Endothelial cell of umbilical vein (primary cell): Measurements from ENCODE around the gene LIAS. TPM values are rescaled to one million over a fixed set of nuclear protein-coding genes. Genes with fewer than 3 reads are reported as not detected.
A peak's percentile ranks its signal among the peaks of the same experiment; 100 is the strongest.

Source experiments
- BruUV-seq: library from RNA; stranded (reverse); fragments of 400-500 nt; replicated peaks from 2 replicates; lab custom pipeline; 2021; lab: Mats Ljungman, UMichigan
- CTCF ChIA-PET: fragments of 300-600, 350-600 bp; sonication (Branson Sonifier 250); formaldehyde crosslinking; loops from one replicate; lab custom pipeline; 2021; ENCODE audit warnings: antibody characterized with exemption, inconsistent platforms; lab: Charles Lee
- POLR2A ChIA-PET: fragments of 300-600, 350-600 bp; sonication (Branson Sonifier 250); formaldehyde crosslinking; loops from one replicate; lab custom pipeline; 2021; ENCODE audit warnings: antibody characterized with exemption, inconsistent platforms; lab: Charles Lee
- DNase-seq: peaks from one replicate; pipeline ENCODE4 v3.0.0-alpha.2; 2011; ENCODE audit warnings: low read depth, low spot score
- FAIRE-seq: peaks from 2 replicates; lab custom pipeline; 2011; peaks lifted over from hg19 to GRCh38; lab: Jason Lieb, UNC
- H2AFZ ChIP-seq: 2 replicates; pipeline ENCODE4 v1.6.0; 2012; ENCODE audit warnings: low read depth, low read length, control low read depth, inconsistent platforms
- H3K27ac ChIP-seq: 2 replicates; pipeline ENCODE4 v1.5.1; 2011; ENCODE audit warnings: low read depth, mild to moderate bottlenecking, control low read depth, low read length, moderate library complexity; ENCODE audit not compliant: insufficient read depth
- H3K27me3 ChIP-seq, 2 experiments: 2 replicates each; pipeline versions ENCODE4 v1.6.0 to v1.6.1; 2011; ENCODE audit warnings: low read length in 2 of 2, mixed read lengths in 1 of 2; ENCODE audit not compliant: control insufficient read depth in 2 of 2, insufficient read depth in 2 of 2
- H3K36me3 ChIP-seq, 2 experiments: 2 replicates in 1 of 2; 3 replicates in 1 of 2; pipeline ENCODE4 v1.5.1; 2011; ENCODE audit warnings: low read length in 2 of 2, mild to moderate bottlenecking in 1 of 2, moderate library complexity in 1 of 2; ENCODE audit not compliant: control insufficient read depth in 2 of 2, insufficient read depth in 2 of 2; ENCODE audit errors: extremely low read depth in 1 of 2
- H3K4me1 ChIP-seq: 3 replicates; pipeline ENCODE4 v1.5.1; 2011; ENCODE audit warnings: mild to moderate bottlenecking, low read length; ENCODE audit not compliant: control insufficient read depth, insufficient read depth; ENCODE audit errors: extremely low read depth
- H3K4me2 ChIP-seq: 2 replicates; pipeline ENCODE4 v1.6.1; 2011; ENCODE audit warnings: low read length, control low read depth, mixed read lengths; ENCODE audit not compliant: insufficient read depth
- H3K4me3 ChIP-seq, 3 experiments: fragments of 200-600 bp in 1 of 3; sonication (generic), shearing (Covaris generic) in 1 of 3; replicated peaks in 1 of 3; 2 replicates each; pipeline ENCODE4 v1.5.1; 2011 to 2016; ENCODE audit warnings: control low read depth in 3 of 3, low read length in 3 of 3, mild to moderate bottlenecking in 2 of 3, inconsistent platforms in 1 of 3, low read depth in 1 of 3, moderate library complexity in 1 of 3; ENCODE audit not compliant: insufficient read depth in 1 of 3
- H3K79me2 ChIP-seq: 2 replicates; pipeline ENCODE4 v1.6.0; 2012; ENCODE audit warnings: low read length, inconsistent platforms; ENCODE audit not compliant: control insufficient read depth, insufficient read depth
- H3K9ac ChIP-seq: replicated peaks from 2 replicates; pipeline ENCODE3; 2011; ENCODE audit warnings: low read length, control low read depth; ENCODE audit not compliant: insufficient read depth; ENCODE audit errors: extremely low read depth
- H3K9me1 ChIP-seq: replicated peaks from 3 replicates; pipeline ENCODE4 v1.6.0; 2011; ENCODE audit warnings: mild to moderate bottlenecking, low read length; ENCODE audit not compliant: control insufficient read depth, insufficient read depth; ENCODE audit errors: extremely low read depth
- H3K9me3 ChIP-seq: replicated peaks from 2 replicates; pipeline ENCODE4 v1.5.1; 2012; ENCODE audit warnings: low read length, inconsistent platforms; ENCODE audit not compliant: control insufficient read depth, insufficient read depth
- H4K20me1 ChIP-seq: replicated peaks from 2 replicates; pipeline ENCODE3; 2011; ENCODE audit warnings: mild to moderate bottlenecking, low read length; ENCODE audit not compliant: control insufficient read depth, insufficient read depth; ENCODE audit errors: extremely low read depth
- CTCF ChIP-seq, 2 donors: IDR thresholded peaks; 1 replicate in 1 of 2; 2 replicates in 1 of 2; pipeline ENCODE4 v1.5.1; 2011; ENCODE audit warnings: low read length in 2 of 2, mild to moderate bottlenecking in 2 of 2, moderate library complexity in 2 of 2, control low read depth in 1 of 2, inconsistent platforms in 1 of 2, low read depth in 1 of 2; ENCODE audit not compliant: insufficient read depth in 1 of 2; ENCODE audit errors: extremely low read depth in 1 of 2
- EZH2 ChIP-seq: IDR thresholded peaks from 2 replicates; pipeline ENCODE4 v1.6.1; 2012; ENCODE audit warnings: borderline replicate concordance, low read depth, mild to moderate bottlenecking, moderate library complexity, low read length, inconsistent platforms; ENCODE audit not compliant: severe bottlenecking
- FOS ChIP-seq: IDR thresholded peaks from 2 replicates; pipeline ENCODE4 v1.6.1; 2011; ENCODE audit warnings: mild to moderate bottlenecking, low read length, moderate library complexity, borderline replicate concordance; ENCODE audit not compliant: insufficient read depth
- GATA2 ChIP-seq: IDR thresholded peaks from 2 replicates; pipeline ENCODE4 v1.7.0; 2011; ENCODE audit warnings: low read depth, mild to moderate bottlenecking, moderate library complexity, mixed read lengths, low read length; ENCODE audit not compliant: insufficient read length, insufficient read depth
- JUN ChIP-seq: IDR thresholded peaks from 2 replicates; pipeline ENCODE4 v1.6.1; 2011; ENCODE audit warnings: borderline replicate concordance, low read depth; ENCODE audit not compliant: insufficient read length, insufficient read depth
- MAX ChIP-seq: IDR thresholded peaks from 2 replicates; pipeline ENCODE4 v1.6.1; 2011; ENCODE audit not compliant: insufficient read depth, insufficient read length
- MYC ChIP-seq: IDR thresholded peaks from one replicate; pipeline ENCODE4 v1.6.1; 2011; ENCODE audit warnings: mild to moderate bottlenecking, low read depth, low read length
- POLR2A ChIP-seq: IDR thresholded peaks from 2 replicates; pipeline ENCODE4 v1.6.1; 2012; ENCODE audit warnings: low read depth, mild to moderate bottlenecking, control low read depth, low read length
- POLR2AphosphoS5 ChIP-seq: IDR thresholded peaks from 2 replicates; pipeline ENCODE4 v1.6.1; 2012; ENCODE audit warnings: low read depth, mild to moderate bottlenecking, control low read depth, low read length, moderate library complexity; ENCODE audit not compliant: insufficient read depth
- dilution Hi-C: fragments of 300-500 bp; cut with MboI; formaldehyde crosslinking; loops from one replicate; pipeline ENCODE4 v1.15.0; 2019; ENCODE audit warnings: low sequenced_read_pairs; ENCODE audit not compliant: extremely low pct_ligation_motif_present
- intact Hi-C: fragments of 100-400 bp; cut with micrococcal nuclease; formaldehyde crosslinking; loops from one replicate; pipeline ENCODE4 v1.10.0; 2022
- polyA plus RNA-seq, 4 experiments: library from polyadenylated mRNA; depleted of rRNA in 3 of 4; stranded (reverse) in 3 of 4; unstranded in 1 of 4; fragments of >200 nt; gene quantifications; 2 replicates each; pipeline versions ENCODE4 v1.2.1 to v1.2.3, GENCODE V29; 2011 to 2012; ENCODE audit warnings: missing spikeins in 1 of 4
- total RNA-seq: library from RNA; stranded (reverse); gene quantifications from 2 replicates; pipeline ENCODE4 v1.2.3, GENCODE V29; 2021

Gene LIAS
- total and polyA plus RNA-seq, 2 donors (not counting 3 experiments of a cell fraction or from before 2014, with no cell fraction given) = 5.5 to 11.3 TPM

GRCh38 chr4:39455486-39455885 is 3.4 kb upstream of the LIAS start:
- FAIRE-seq (no peak), DNase-seq (no peak)
- no peak for TF ChIP-seq FOS
- no peak for TF ChIP-seq CTCF (IDR thresholded peaks at IDR 0.05; ENCODE audit: extremely low read depth in 1 of 2, insufficient read depth in 1 of 2, low read depth in 1 of 2, low read length in 2 of 2)
- no peak for TF ChIP-seq EZH2
- no peak for TF ChIP-seq MYC
- no peak for TF ChIP-seq POLR2A
- no peak for TF ChIP-seq MAX
- TF ChIP-seq JUN = no peak
- no peak for TF ChIP-seq GATA2
- no peak for TF ChIP-seq POLR2AphosphoS5
- ChIA-PET POLR2A (interaction anchor here (0.7 kb wide), 2 partner anchors 14 to 143 kb away, joined by 3 to 8 read pairs; no protein-coding TSS in a partner anchor), CTCF (interaction anchor here (1.2 kb wide), 1 partner anchor 200 kb away, joined by 3 read pairs; no protein-coding TSS in a partner anchor)
- Histone ChIP-seq H3K4me1 (peaks cover 26% of the 10 kb centered on the region), H3K79me2 (peaks cover 42% of the 10 kb centered on the region), H3K4me3 (no peak overlapping the region), H4K20me1 (peaks cover 10% of the 10 kb centered on the region), H3K27ac (no peak overlapping the region), H3K27me3 (no peaks in the 10 kb centered on the region), H3K9me3 (no peaks in the 10 kb centered on the region), H3K4me2 (peak overlapping the region; percentile 97), H2AFZ (no peak overlapping the region), H3K36me3 (peaks cover 16 to 41% of the 10 kb centered on the region in 2 experiments), H3K9me1 (no peaks in the 10 kb centered on the region), H3K9ac (no peak overlapping the region)
- BruUV-seq = no TSS peak
- intact Hi-C loops = no loop called here
- dilution Hi-C loops = no loop called here
